Ishikawa (cell line): ENCODE measurements around the gene ANK3.

Experiments
- CEBPB ChIP-seq: IDR thresholded peaks from 2 replicates; pipeline ENCODE4 v1.6.1; 2012
- CREB1 ChIP-seq: IDR thresholded peaks from 2 replicates; pipeline ENCODE4 v1.6.1; 2012; ENCODE audit warnings: low read depth
- EGR1 ChIP-seq: IDR thresholded peaks from 2 replicates; pipeline ENCODE4 v1.6.1; 2012
- EP300 ChIP-seq: IDR thresholded peaks from 2 replicates; pipeline ENCODE4 v1.6.1; 2012; ENCODE audit warnings: borderline replicate concordance
- FOXM1 ChIP-seq: IDR thresholded peaks from 2 replicates; pipeline ENCODE4 v1.6.1; 2012; ENCODE audit warnings: low read depth, borderline replicate concordance
- NFIC ChIP-seq: IDR thresholded peaks from 2 replicates; pipeline ENCODE4 v1.6.1; 2012
- RAD21 ChIP-seq: IDR thresholded peaks from 2 replicates; pipeline ENCODE4 v1.6.1; 2012; ENCODE audit warnings: low read depth
- TAF1 ChIP-seq: IDR thresholded peaks from 2 replicates; pipeline ENCODE4 v1.6.1; 2012; ENCODE audit warnings: low read depth, mild to moderate bottlenecking
- TCF12 ChIP-seq: IDR thresholded peaks from 2 replicates; pipeline ENCODE4 v1.6.1; 2012; ENCODE audit warnings: low read depth
- TEAD4 ChIP-seq: IDR thresholded peaks from 2 replicates; pipeline ENCODE4 v1.6.1; 2012
- YY1 ChIP-seq: IDR thresholded peaks from 2 replicates; pipeline ENCODE4 v1.6.1; 2012; ENCODE audit warnings: low read depth
- ZBTB7A ChIP-seq: IDR thresholded peaks from 2 replicates; pipeline ENCODE4 v1.6.1; 2012; ENCODE audit warnings: low read depth
- TF ChIP-seq, protein P1 (sequence below): IDR thresholded peaks from 2 replicates; pipeline ENCODE4 v1.6.1; 2012; ENCODE audit warnings: low read depth, mild to moderate bottlenecking
- TF ChIP-seq, protein P2 (sequence below): IDR thresholded peaks from 2 replicates; pipeline ENCODE4 v1.6.1; 2012
- TF ChIP-seq, protein P3 (sequence below): IDR thresholded peaks from 2 replicates; pipeline ENCODE4 v1.6.1; 2012

The ANK3 gene

DNA sequence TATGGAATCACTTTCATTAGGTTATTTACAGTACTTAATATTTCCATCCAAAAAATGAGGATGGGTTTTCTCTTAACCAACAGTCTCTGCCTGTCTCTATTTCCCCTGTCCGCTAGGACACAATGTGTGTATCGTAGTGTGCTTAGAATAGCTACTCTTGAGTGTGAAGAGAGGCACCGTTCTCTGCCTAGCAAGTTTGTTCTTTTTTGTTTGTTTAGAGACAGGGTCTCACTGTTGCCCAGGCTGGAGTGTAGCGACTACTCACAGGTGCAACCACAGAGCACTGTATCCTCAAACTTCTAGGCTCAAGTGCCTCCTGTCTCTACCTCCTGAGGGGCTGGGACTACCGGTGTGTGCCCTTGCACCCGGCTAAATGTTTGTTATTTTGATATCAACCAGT lies 121.9 kb downstream of the ANK3 start:
- TF ChIP-seq RAD21 (no peak), CREB1 (no peak), CEBPB (no peak), YY1 (no peak), EGR1 (no peak), ZBTB7A (no peak), FOXM1 (no peak), TCF12 (no peak), EP300 (no peak), TAF1 (no peak), TEAD4 (no peak), NFIC (no peak)
- TF ChIP-seq, protein P1, sequence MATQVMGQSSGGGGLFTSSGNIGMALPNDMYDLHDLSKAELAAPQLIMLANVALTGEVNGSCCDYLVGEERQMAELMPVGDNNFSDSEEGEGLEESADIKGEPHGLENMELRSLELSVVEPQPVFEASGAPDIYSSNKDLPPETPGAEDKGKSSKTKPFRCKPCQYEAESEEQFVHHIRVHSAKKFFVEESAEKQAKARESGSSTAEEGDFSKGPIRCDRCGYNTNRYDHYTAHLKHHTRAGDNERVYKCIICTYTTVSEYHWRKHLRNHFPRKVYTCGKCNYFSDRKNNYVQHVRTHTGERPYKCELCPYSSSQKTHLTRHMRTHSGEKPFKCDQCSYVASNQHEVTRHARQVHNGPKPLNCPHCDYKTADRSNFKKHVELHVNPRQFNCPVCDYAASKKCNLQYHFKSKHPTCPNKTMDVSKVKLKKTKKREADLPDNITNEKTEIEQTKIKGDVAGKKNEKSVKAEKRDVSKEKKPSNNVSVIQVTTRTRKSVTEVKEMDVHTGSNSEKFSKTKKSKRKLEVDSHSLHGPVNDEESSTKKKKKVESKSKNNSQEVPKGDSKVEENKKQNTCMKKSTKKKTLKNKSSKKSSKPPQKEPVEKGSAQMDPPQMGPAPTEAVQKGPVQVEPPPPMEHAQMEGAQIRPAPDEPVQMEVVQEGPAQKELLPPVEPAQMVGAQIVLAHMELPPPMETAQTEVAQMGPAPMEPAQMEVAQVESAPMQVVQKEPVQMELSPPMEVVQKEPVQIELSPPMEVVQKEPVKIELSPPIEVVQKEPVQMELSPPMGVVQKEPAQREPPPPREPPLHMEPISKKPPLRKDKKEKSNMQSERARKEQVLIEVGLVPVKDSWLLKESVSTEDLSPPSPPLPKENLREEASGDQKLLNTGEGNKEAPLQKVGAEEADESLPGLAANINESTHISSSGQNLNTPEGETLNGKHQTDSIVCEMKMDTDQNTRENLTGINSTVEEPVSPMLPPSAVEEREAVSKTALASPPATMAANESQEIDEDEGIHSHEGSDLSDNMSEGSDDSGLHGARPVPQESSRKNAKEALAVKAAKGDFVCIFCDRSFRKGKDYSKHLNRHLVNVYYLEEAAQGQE: no peak
- TF ChIP-seq, protein P2, sequence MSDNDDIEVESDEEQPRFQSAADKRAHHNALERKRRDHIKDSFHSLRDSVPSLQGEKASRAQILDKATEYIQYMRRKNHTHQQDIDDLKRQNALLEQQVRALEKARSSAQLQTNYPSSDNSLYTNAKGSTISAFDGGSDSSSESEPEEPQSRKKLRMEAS: no peak
- TF ChIP-seq, protein P3, sequence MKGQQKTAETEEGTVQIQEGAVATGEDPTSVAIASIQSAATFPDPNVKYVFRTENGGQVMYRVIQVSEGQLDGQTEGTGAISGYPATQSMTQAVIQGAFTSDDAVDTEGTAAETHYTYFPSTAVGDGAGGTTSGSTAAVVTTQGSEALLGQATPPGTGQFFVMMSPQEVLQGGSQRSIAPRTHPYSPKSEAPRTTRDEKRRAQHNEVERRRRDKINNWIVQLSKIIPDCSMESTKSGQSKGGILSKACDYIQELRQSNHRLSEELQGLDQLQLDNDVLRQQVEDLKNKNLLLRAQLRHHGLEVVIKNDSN: no peak

DNA sequence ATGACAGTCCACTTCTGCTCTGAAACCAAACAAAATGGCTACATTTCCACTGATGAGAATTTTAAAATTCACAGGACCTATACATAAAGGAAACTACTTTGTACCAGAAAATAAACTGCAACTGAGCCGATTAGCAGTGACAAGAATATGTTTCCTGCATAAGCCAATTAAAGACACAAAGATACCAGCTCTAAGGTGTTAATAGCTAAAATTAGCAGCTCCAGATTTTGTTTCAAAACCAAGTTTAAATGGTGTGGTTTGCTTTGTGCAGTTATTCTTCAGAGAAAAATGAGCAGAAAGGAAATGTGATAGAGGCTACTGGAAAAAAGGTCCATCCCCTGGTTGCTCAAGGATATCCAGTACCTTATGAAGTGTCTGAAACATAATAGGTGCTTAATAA lies 123.2 kb downstream of the ANK3 start:
- TF ChIP-seq EGR1 (no peak), EP300 (no peak), FOXM1 (no peak), TCF12 (no peak), ZBTB7A (no peak), TAF1 (no peak), NFIC (no peak), CEBPB (no peak), CREB1 (no peak), YY1 (no peak), TEAD4 (no peak), RAD21 (no peak)
- TF ChIP-seq, protein P2: no peak
- TF ChIP-seq, protein P1: no peak
- TF ChIP-seq, protein P3: no peak

DNA sequence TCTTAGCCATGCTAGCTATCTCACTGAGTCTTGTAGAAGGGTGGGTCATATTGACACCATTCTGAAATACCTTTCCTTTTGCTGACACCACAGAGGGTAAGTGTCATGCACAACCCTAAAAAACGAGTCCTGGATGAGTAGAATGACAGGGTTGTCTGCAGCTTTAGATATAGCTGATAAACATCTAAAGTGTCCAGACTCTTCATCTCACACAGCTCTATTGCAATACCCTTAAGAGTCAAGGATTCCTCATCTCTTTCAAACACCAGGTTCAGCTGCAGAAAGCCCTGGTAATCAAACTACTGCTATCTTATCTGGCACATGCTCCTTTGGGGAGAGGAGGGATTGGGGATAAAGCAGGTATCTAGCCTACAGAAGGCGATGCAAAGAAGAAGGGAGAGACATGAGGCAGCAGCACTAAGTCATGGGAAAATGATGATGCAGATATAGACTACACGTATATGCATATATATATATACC lies 127.0 kb downstream of the ANK3 start:
- TF ChIP-seq TCF12 (no peak), TEAD4 (no peak), RAD21 (no peak), YY1 (no peak), EGR1 (no peak), EP300 (no peak), TAF1 (no peak), CEBPB (no peak), FOXM1 (no peak), NFIC (no peak), CREB1 (no peak), ZBTB7A (no peak)
- TF ChIP-seq, protein P2: no peak
- TF ChIP-seq, protein P1: no peak
- TF ChIP-seq, protein P3: no peak

DNA sequence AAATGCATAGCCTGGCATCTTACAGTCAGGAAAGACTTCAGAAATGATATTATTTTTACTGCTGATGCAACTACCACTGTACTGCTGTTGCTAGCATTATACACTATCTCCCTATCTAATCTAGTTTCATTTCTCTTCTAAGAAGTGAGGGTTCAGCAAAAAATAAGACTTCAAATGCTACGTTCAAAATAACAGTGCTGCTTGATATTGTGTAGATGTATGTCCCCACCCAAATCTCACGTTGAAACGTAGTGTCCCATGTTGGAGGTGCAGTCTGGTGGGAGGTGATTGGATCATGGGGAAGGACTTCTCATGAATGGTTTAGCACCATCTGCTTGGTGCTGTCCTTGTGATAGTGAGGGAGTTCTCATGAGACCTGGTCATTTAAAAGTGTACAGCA lies 129.4 kb downstream of the ANK3 start:
- TF ChIP-seq RAD21 (no peak), FOXM1 (no peak), YY1 (no peak)
